H1 (cell line): Measurements from ENCODE around the gene DHX29.

ENCODE experiments used
- EP300 ChIP-seq, 2 experiments: IDR thresholded peaks; 1 replicate in 1 of 2; 2 replicates in 1 of 2; pipeline ENCODE4 v1.6.1; 2011 to 2012; ENCODE audit warnings: low read depth in 2 of 2, low read length in 2 of 2, mild to moderate bottlenecking in 2 of 2, borderline replicate concordance in 1 of 2, inconsistent platforms in 1 of 2, moderate library complexity in 1 of 2
- EZH2 ChIP-seq: fragments of 200-600 bp; sonication (generic); IDR thresholded peaks from 2 replicates; pipeline ENCODE4 v1.7.1; 2012; ENCODE audit warnings: low read depth, mild to moderate bottlenecking, moderate library complexity, low read length, inconsistent platforms; ENCODE audit not compliant: severe bottlenecking
- GABPA ChIP-seq: IDR thresholded peaks from 2 replicates; pipeline ENCODE4 v1.6.1; 2011; ENCODE audit warnings: mild to moderate bottlenecking, low read length, moderate library complexity, borderline replicate concordance; ENCODE audit not compliant: insufficient read depth
- MAFK ChIP-seq: IDR thresholded peaks from 2 replicates; pipeline ENCODE4 v1.6.1; 2012; ENCODE audit warnings: low read depth, mild to moderate bottlenecking, improper control_type of control experiment, low read length
- NANOG ChIP-seq: IDR thresholded peaks from 2 replicates; pipeline ENCODE4 v1.6.1; 2011; ENCODE audit warnings: low read length, low read depth, mild to moderate bottlenecking, inconsistent platforms; ENCODE audit not compliant: insufficient read depth, poor library complexity, severe bottlenecking
- POLR2A ChIP-seq, 2 experiments: IDR thresholded peaks; 1 replicate in 1 of 2; 2 replicates in 1 of 2; pipeline ENCODE4 v1.6.1; 2011; ENCODE audit warnings: low read depth in 2 of 2, low read length in 2 of 2, mild to moderate bottlenecking in 2 of 2; ENCODE audit errors: control extremely low read depth in 1 of 2
- POLR2AphosphoS5 ChIP-seq: IDR thresholded peaks from 2 replicates; pipeline ENCODE4 v1.6.1; 2011; ENCODE audit warnings: low read depth, low read length
- RAD21 ChIP-seq, 2 experiments: IDR thresholded peaks in 1 of 2; conservative IDR thresholded peaks in 1 of 2; 2 replicates each; pipeline ENCODE4 v1.6.1; 2011; ENCODE audit warnings: low read depth in 2 of 2, low read length in 2 of 2, improper control_type of control experiment in 1 of 2, inconsistent platforms in 1 of 2, mild to moderate bottlenecking in 1 of 2, moderate library complexity in 1 of 2
- RNF2 ChIP-seq: fragments of 200-900, 300-1000 bp; sonication (generic); IDR thresholded peaks from 2 replicates; pipeline ENCODE4 v1.7.1; 2016; ENCODE audit warnings: borderline replicate concordance, low read depth, mild to moderate bottlenecking, antibody characterized with exemption, low read length; ENCODE audit not compliant: poor library complexity, severe bottlenecking; ENCODE audit errors: missing control alignments
- RXRA ChIP-seq: IDR thresholded peaks from 2 replicates; pipeline ENCODE4 v1.6.1; 2011; ENCODE audit warnings: low read depth, mild to moderate bottlenecking, low read length, moderate library complexity; ENCODE audit not compliant: insufficient read depth
- SP2 ChIP-seq: IDR thresholded peaks from 2 replicates; pipeline ENCODE4 v1.6.1; 2012; ENCODE audit warnings: mild to moderate bottlenecking, low read length, inconsistent platforms
- TAF1 ChIP-seq: IDR thresholded peaks from 2 replicates; pipeline ENCODE4 v1.6.1; 2011; ENCODE audit warnings: mild to moderate bottlenecking, low read depth, low read length
- TF ChIP-seq, protein P1 (sequence below), 3 experiments: IDR thresholded peaks; 1 replicate in 2 of 3; 2 replicates in 1 of 3; pipeline versions ENCODE4 v1.5.1 to v1.6.1; 2011; ENCODE audit warnings: low read length in 3 of 3, mild to moderate bottlenecking in 3 of 3, inconsistent platforms in 2 of 3, low read depth in 1 of 3, moderate library complexity in 1 of 3; ENCODE audit not compliant: insufficient read depth in 1 of 3; ENCODE audit errors: control extremely low read depth in 1 of 3
- TF ChIP-seq, protein P2 (sequence below): IDR thresholded peaks from 2 replicates; pipeline ENCODE4 v1.6.1; 2011; ENCODE audit warnings: low read depth, mild to moderate bottlenecking, low read length; ENCODE audit not compliant: insufficient read depth

DNA sequence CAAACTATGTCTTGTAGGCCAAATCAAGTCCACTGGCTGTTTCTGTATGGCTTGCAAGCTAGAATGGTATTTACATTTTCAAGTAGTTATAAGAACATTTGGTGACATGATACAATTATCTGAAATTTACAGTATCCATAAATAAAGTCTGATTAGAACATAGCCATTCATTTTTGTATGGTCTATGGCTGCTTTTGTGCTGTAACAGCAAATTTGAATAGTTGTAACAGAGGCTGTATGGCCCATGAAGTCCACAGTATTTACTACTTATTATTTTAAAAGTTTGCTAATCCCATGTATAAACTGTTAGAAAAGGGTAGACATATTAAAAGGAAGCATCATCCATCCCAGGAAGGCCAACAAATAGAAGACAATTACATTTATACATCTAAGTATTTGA is 17.7 kb downstream of the DHX29 start:
- no peak for TF ChIP-seq RNF2
- no peak for TF ChIP-seq POLR2AphosphoS5
- TF ChIP-seq, protein P1, sequence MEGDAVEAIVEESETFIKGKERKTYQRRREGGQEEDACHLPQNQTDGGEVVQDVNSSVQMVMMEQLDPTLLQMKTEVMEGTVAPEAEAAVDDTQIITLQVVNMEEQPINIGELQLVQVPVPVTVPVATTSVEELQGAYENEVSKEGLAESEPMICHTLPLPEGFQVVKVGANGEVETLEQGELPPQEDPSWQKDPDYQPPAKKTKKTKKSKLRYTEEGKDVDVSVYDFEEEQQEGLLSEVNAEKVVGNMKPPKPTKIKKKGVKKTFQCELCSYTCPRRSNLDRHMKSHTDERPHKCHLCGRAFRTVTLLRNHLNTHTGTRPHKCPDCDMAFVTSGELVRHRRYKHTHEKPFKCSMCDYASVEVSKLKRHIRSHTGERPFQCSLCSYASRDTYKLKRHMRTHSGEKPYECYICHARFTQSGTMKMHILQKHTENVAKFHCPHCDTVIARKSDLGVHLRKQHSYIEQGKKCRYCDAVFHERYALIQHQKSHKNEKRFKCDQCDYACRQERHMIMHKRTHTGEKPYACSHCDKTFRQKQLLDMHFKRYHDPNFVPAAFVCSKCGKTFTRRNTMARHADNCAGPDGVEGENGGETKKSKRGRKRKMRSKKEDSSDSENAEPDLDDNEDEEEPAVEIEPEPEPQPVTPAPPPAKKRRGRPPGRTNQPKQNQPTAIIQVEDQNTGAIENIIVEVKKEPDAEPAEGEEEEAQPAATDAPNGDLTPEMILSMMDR (IDR thresholded peaks at IDR 0.05; ENCODE audit: control extremely low read depth in 1 of 3, insufficient read depth in 1 of 3, low read depth in 1 of 3, low read length in 3 of 3), result no peak
- TF ChIP-seq EZH2, result no peak
- TF ChIP-seq POLR2A (IDR thresholded peaks at IDR 0.05; ENCODE audit: control extremely low read depth in 1 of 2, low read depth in 2 of 2, low read length in 2 of 2), result no peak
- TF ChIP-seq EP300 (IDR thresholded peaks at IDR 0.05; ENCODE audit: borderline replicate concordance in 1 of 2, low read depth in 2 of 2, low read length in 2 of 2), result no peak
- TF ChIP-seq SP2, result no peak
- TF ChIP-seq RAD21 (IDR thresholded peaks at IDR 0.05 in 1 of 2, conservative IDR thresholded peaks at IDR 0.05 in 1 of 2; ENCODE audit: low read depth in 2 of 2, low read length in 2 of 2), result no peak
- no peak for TF ChIP-seq NANOG
- TF ChIP-seq TAF1, result no peak
- TF ChIP-seq, protein P2, sequence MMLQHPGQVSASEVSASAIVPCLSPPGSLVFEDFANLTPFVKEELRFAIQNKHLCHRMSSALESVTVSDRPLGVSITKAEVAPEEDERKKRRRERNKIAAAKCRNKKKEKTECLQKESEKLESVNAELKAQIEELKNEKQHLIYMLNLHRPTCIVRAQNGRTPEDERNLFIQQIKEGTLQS, result no peak
- TF ChIP-seq RXRA, result no peak
- no peak for TF ChIP-seq MAFK
- no peak for TF ChIP-seq GABPA
